IPS DF 6.9 (cell line): Measurements from ENCODE around the gene SPOCK2.

ENCODE experiments used
- DNase-seq: peaks from one replicate; pipeline ENCODE4 v3.0.0-alpha.2; 2013; ENCODE audit warnings: low read depth, low spot score
- H3K27ac ChIP-seq: one replicate; pipeline ENCODE4 v1.5.1; 2013; ENCODE audit warnings: low read length, control low read depth
- H3K27me3 ChIP-seq: 2 replicates; pipeline ENCODE4 v1.6.1; 2013; ENCODE audit warnings: mild to moderate bottlenecking, low read length; ENCODE audit not compliant: control insufficient read depth, insufficient read depth
- H3K36me3 ChIP-seq: 2 replicates; pipeline ENCODE4 v1.6.1; 2013; ENCODE audit warnings: low read length; ENCODE audit not compliant: control insufficient read depth, insufficient read depth
- H3K4me1 ChIP-seq: 2 replicates; pipeline ENCODE4 v1.6.1; 2013; ENCODE audit warnings: low read length; ENCODE audit not compliant: control insufficient read depth, insufficient read depth
- H3K4me3 ChIP-seq: 2 replicates; pipeline ENCODE4 v1.5.1; 2013; ENCODE audit warnings: mild to moderate bottlenecking, low read length
- H3K9me3 ChIP-seq: 2 replicates; pipeline ENCODE4 v1.6.1; 2013; ENCODE audit warnings: low read length, inconsistent platforms; ENCODE audit not compliant: control insufficient read depth, insufficient read depth
- WGBS: extraction: QIAGEN DNeasy Blood & Tissue Kit; methylation state at CpG from one replicate; pipeline ENCODE4 v1.1.7; 2013; ENCODE audit warnings: mixed read lengths, missing lambda C conversion rate; ENCODE audit not compliant: insufficient read length, insufficient coverage; 5-methylcytosine and 5-hydroxymethylcytosine counted together

Gene SPOCK2

DNA sequence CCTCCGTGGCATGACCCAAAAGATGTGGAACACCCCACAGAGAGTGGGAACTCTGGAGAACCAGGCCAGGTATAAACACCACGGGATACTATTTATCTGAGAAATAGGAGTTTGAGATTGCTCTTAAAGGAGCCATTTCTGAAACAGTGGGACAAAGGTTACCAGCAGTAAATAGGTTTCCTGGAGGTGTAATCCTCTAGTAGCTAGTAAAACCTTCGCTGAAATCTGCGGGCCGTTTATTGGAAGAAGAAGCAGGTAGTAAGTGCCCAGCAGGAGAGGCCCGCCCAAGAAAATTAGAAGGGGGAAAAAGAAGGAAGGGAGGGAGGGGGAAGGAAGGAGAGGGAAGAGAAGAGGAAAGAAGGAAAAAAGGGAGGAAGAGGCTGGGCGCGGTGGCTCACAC lies 72.5 kb downstream of the SPOCK2 start:
- Histone ChIP-seq H3K27ac (no peak overlapping the region), H3K27me3 (no peaks in the 10 kb centered on the region), H3K4me3 (no peak overlapping the region), H3K36me3 (no peaks in the 10 kb centered on the region), H3K9me3 (no peaks in the 10 kb centered on the region), H3K4me1 (no peaks in the 10 kb centered on the region)
- no peak for DNase-seq
- no CpG with 5 or more reads among the region's 8 CpGs for WGBS

DNA sequence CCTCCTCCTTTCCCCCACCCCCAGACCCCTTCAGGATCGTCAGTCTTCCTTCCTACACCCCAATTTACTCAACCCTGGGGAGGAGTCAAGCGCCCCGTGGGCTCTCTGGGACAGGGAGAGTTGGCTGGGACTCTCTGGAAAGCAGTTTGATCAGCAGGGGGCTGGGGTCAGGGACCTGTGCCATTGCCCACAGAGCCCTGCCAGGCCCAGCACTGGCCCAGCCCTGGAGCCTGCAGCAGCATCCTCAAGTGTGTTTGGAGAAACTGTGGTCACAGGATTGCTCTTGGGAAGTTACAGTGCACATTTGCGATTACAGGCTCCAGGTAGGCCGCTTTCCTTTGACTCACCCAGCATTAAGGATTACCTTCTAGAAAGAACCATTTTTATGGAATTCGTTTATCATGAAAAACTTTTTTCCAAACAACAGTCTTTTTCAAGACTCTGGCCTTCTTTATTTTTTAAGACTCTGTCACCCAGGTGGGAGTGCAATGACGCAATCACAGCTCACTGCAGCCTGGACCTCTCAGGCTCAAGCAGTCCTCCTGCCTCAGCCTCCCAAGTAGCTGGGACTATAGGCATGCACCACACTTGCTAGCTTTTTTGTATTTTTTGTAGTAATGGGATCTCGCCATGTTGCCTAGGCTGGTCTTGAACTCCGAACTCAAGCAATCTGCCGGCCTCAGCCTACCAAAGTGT lies 73.4 kb downstream of the SPOCK2 start:
- WGBS: no CpG with 5 or more reads among the region's 10 CpGs
- no peak for DNase-seq
- no peaks in the 10 kb centered on the region for H3K27me3 ChIP-seq
- H3K36me3 ChIP-seq: no peaks in the 10 kb centered on the region
- H3K4me1 ChIP-seq: no peaks in the 10 kb centered on the region
- H3K27ac ChIP-seq: no peak overlapping the region
- no peak overlapping the region for H3K4me3 ChIP-seq
- no peaks in the 10 kb centered on the region for H3K9me3 ChIP-seq

- no peaks in the 10 kb centered on the region for H3K27me3 ChIP-seq
- H3K36me3 ChIP-seq: no peaks in the 10 kb centered on the region
- H3K4me1 ChIP-seq: no peaks in the 10 kb centered on the region
- H3K9me3 ChIP-seq: no peaks in the 10 kb centered on the region
- WGBS: no CpG with 5 or more reads among the region's 2 CpGs
- DNase-seq: no peak
- no peak overlapping the region for H3K4me3 ChIP-seq
- H3K27ac ChIP-seq: no peak overlapping the region
These were observed 74.2 kb downstream of the SPOCK2 start for GRCh38 chr10:72014197-72014596.

GRCh38 chr10:72013202-72013945 lies 75.0 kb downstream of the SPOCK2 start:
- Histone ChIP-seq H3K9me3 (no peaks in the 10 kb centered on the region), H3K27ac (no peak overlapping the region), H3K4me1 (no peaks in the 10 kb centered on the region), H3K4me3 (no peak overlapping the region), H3K27me3 (no peaks in the 10 kb centered on the region), H3K36me3 (no peaks in the 10 kb centered on the region; the same call in 1 of the 2 replicates)
- DNase-seq: no peak
- WGBS: no CpG with 5 or more reads among the region's 13 CpGs

GRCh38 chr10:72012796-72013195 lies 75.6 kb downstream of the SPOCK2 start:
- no peaks in the 10 kb centered on the region for H3K4me1 ChIP-seq
- WGBS: no CpG with 5 or more reads among the region's 7 CpGs
- no peak overlapping the region for H3K4me3 ChIP-seq
- H3K27ac ChIP-seq: no peak overlapping the region
- no peaks in the 10 kb centered on the region for H3K9me3 ChIP-seq
- no peak for DNase-seq
- no peaks in the 10 kb centered on the region; the same call in 1 of the 2 replicates for H3K36me3 ChIP-seq
- H3K27me3 ChIP-seq: no peaks in the 10 kb centered on the region

DNA sequence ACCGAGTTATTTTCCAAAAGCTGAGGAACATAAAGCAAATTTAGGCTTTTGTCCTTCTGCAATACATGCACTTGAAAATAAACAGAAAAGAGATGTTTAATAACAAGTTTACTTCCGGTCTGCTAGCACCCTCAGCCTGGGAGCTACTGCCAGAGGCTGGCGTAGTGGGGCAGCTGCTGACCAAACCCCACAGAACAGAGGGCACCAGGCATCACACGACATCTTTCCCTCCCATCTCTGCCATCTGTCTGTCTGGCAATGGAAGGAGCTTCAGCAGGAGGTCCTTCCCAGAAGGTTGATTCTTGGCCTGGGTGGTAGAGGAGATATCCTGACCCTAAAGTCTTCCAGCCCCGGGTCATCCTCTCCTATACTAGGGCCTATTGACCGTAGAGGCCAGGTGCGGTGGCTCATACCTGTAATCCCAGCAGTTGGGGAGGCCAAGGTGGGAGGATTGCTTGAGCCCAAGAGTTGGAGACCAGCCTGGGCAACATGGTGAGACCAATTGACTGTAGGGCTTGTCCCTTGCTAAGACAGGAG lies 76.3 kb downstream of the SPOCK2 start:
- Histone ChIP-seq H3K4me1 (no peaks in the 10 kb centered on the region), H3K4me3 (no peak overlapping the region), H3K9me3 (no peaks in the 10 kb centered on the region), H3K27me3 (no peaks in the 10 kb centered on the region), H3K36me3 (no peaks in the 10 kb centered on the region; the same call in 1 of the 2 replicates), H3K27ac (no peak overlapping the region)
- no CpG with 5 or more reads among the region's 7 CpGs for WGBS
- no peak for DNase-seq

DNA sequence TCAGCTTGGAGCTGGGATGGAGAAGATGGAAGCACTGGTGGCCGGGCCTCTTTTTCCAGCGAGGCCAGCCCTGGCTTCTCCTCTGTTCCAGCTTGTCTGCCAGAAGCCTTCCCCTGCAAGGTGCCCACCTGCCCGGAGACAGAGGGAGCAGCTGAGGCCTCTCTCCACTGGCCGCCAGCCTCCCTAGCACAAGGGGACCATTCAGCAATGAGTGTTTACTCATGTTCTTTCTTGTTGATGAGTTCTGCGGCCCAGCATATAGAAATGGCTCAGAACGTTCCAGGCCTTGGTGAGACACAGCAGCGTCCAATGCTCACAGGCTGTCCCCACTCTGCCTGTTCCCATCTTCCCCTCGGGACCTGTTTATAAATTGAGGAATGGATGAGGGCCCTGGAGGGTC lies 76.9 kb downstream of the SPOCK2 start:
- Histone ChIP-seq H3K4me1 (no peaks in the 10 kb centered on the region), H3K36me3 (no peaks in the 10 kb centered on the region; the same call in 1 of the 2 replicates), H3K9me3 (no peaks in the 10 kb centered on the region), H3K27me3 (no peaks in the 10 kb centered on the region), H3K4me3 (no peak overlapping the region), H3K27ac (no peak overlapping the region)
- no peak for DNase-seq
- no CpG with 5 or more reads among the region's 8 CpGs for WGBS

DNA sequence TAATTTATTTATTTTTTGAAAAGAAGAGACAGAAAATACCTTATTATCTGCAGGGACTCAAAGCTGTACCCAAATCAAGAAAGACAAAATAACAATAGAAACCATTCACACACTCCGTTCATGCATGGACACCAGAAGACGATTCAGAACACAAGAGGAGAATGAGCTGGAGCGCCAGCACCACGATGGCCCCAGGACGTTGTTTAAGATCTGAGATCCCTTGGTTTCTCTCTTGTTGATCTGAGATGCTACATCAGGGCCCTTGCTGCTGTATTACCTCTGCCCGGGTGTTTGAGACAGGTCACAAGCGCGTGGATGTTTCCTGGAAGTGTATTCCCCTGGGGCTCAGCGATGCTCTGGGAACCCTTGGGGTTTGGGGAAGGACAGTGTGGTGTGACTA lies 77.3 kb downstream of the SPOCK2 start:
- WGBS: no CpG with 5 or more reads among the region's 9 CpGs
- no peaks in the 10 kb centered on the region for H3K9me3 ChIP-seq
- no peaks in the 10 kb centered on the region for H3K4me1 ChIP-seq
- H3K4me3 ChIP-seq: no peak overlapping the region
- no peaks in the 10 kb centered on the region; the same call in 1 of the 2 replicates for H3K36me3 ChIP-seq
- no peaks in the 10 kb centered on the region for H3K27me3 ChIP-seq
- no peak overlapping the region for H3K27ac ChIP-seq
- DNase-seq: no peak

DNA sequence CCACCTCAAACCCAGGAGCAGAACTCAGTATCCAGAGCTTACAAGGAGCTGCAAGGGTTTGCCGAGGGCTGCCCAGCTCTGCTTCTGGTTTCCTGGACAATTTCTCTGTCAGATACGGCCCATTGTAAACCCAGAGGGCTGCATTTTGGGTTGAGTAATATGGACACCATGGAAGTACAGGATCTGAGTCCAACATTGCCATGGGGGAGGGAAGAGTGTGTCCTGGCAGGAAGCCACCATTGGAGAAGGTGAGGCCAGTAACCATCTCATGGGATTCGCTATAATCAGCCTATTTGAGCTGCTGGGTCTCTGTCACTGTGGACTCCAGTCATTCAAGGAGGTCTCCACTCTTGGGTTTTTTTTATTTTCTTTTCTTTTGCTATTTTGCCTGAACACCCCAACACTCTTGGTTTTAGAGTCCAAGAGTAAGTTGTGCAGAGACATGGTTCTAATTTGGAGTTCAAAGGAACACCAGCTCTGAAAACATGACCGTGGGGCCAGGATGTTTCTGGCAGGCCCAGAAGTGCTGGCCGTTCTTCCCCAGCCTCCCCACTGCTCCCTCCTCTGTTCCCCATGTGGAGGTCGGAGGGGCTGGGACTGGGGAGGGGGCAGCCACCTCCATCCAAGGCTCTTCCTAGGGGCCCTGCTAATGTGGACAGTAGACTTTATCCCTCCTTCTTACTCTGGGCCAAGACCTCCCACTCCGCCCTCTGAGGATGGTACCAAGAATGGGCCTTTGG lies 77.9 kb downstream of the SPOCK2 start:
- H3K9me3 ChIP-seq: no peaks in the 10 kb centered on the region
- H3K4me1 ChIP-seq: no peaks in the 10 kb centered on the region
- H3K27ac ChIP-seq: no peak overlapping the region
- no CpG with 5 or more reads among the region's 7 CpGs for WGBS
- H3K4me3 ChIP-seq: no peak overlapping the region
- no peak for DNase-seq
- no peaks in the 10 kb centered on the region; the same call in 1 of the 2 replicates for H3K36me3 ChIP-seq
- no peaks in the 10 kb centered on the region for H3K27me3 ChIP-seq

GRCh38 chr10:72009425-72010081 lies 78.8 kb downstream of the SPOCK2 start:
- Histone ChIP-seq H3K9me3 (no peaks in the 10 kb centered on the region), H3K4me1 (no peaks in the 10 kb centered on the region), H3K4me3 (no peak overlapping the region), H3K36me3 (no peaks in the 10 kb centered on the region; the same call in 1 of the 2 replicates), H3K27me3 (no peaks in the 10 kb centered on the region), H3K27ac (no peak overlapping the region)
- no CpG with 5 or more reads among the region's 12 CpGs for WGBS
- DNase-seq: no peak
